GM12875 (cell line): ENCODE results near the gene ALOXE3.

Experiments
- H3K4me3 ChIP-seq: one replicate; pipeline ENCODE4 v1.5.1; 2011; ENCODE audit warnings: low read depth, low read length, control low read depth
- TF ChIP-seq, protein P1 (sequence below): IDR thresholded peaks from 2 replicates; pipeline ENCODE4 v1.5.1; 2011; ENCODE audit warnings: low read depth, mild to moderate bottlenecking, control low read depth, inconsistent platforms, low read length, moderate library complexity, borderline replicate concordance; ENCODE audit not compliant: insufficient read depth

Gene ALOXE3

DNA sequence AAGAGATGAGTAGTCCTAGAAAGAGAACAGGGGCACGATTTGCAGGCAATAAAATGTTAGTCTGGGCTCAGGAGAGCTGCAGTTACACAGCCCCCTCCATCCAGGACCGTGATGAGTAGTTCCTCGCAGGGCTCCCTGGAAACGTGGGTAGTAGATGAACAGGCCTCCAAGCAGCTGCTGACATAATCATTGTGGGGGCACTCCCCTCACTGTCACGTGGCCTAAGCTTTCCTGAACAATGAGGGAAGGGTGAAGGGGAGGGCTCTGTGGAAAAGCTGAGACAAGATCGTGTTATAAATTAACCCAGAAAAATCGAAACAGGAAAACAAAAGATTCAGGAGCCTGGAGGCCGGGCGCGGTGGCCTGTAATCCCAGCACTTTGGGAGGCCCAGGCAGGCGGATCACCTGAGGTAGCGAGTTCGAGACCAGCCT, 35.2 kb upstream of the ALOXE3 start:
- no peak overlapping the region for H3K4me3 ChIP-seq
- TF ChIP-seq, protein P1, sequence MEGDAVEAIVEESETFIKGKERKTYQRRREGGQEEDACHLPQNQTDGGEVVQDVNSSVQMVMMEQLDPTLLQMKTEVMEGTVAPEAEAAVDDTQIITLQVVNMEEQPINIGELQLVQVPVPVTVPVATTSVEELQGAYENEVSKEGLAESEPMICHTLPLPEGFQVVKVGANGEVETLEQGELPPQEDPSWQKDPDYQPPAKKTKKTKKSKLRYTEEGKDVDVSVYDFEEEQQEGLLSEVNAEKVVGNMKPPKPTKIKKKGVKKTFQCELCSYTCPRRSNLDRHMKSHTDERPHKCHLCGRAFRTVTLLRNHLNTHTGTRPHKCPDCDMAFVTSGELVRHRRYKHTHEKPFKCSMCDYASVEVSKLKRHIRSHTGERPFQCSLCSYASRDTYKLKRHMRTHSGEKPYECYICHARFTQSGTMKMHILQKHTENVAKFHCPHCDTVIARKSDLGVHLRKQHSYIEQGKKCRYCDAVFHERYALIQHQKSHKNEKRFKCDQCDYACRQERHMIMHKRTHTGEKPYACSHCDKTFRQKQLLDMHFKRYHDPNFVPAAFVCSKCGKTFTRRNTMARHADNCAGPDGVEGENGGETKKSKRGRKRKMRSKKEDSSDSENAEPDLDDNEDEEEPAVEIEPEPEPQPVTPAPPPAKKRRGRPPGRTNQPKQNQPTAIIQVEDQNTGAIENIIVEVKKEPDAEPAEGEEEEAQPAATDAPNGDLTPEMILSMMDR: no peak

DNA sequence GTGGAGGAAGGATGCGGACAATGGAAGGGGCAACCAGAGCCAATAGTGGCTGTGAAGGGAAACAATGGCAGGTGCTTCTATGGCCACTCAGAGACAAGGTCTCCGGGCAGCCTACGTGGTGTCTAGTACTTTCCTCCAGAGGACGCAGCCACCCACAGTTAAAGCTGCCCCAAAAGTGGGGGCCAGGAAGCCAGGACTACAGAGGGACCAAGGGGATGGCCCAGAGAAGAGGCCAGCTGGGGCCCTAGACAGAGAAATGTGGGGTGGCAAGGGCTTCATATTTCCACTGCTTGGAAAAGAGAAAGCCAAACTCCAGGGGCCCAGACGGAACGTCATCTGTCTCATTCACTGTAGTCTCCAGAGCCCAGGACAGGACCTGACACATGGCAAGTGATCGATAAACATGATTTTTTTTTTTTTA, 34.7 kb upstream of the ALOXE3 start:
- H3K4me3 ChIP-seq: no peak overlapping the region
- TF ChIP-seq, protein P1: no peak

DNA sequence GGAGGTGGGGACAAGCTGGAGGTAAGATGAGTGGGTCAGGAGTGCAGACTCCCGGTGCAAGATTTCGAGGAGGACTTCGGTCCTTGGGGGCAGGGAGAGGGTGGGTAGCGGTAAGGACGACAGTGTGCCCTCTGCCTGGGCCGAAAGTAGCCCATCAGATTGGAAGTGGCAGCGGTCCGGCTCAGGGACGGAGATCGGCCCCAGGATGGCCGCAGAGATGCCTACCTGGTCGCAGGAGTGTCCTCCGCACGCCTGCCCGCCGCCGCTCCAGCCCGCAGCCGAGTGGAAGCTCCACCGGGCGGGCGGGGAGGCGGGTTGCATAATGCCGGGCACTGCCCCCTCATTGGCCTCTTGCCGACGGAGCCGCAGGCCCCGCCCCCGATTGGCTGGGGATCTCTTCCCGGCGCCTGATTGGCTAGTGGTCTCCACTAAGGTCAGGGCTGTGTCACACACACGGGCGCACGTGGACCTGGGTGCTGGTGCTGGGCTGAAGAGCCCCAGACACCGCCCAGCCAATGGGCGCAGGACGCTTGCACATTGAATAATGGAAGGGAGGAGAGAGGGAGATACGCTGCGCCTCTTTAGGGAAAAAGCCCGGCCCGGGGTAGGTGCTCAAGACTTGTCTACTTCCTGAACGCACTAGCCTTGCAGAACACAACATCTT, 33.9 kb upstream of the ALOXE3 start, which contains the start of gene PER1:
Gene PER1, minus strand, starts transcription at position 293 of the 664 bp plus-strand sequence. CDS start 1,698 bp downstream, outside the sequence.
- H3K4me3 ChIP-seq: peak within 1 kb of the TSS; percentile 94
- TF ChIP-seq, protein P1: no peak

DNA sequence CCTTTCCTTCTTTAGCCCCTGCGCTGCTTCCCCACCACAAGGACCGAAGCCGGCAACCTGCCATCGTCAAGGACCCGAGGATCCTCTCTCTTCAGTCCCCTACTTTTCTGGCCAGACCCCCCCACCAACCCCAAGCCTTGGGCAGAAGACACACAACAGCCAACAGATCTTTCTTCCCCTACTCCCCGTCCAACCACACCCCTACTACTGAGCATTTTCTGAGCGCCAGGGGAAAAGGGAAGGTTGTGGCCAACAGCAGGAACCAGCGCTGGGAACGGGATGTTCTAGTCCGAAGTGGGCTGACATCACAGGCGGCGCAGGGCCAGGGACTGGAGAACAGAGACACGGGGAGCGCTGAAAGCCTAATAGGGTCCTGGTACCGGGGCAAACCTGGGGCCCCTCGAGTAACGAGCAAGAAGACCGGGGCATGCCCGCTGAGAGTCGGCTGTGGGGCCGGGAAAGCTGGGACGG, 33.4 kb upstream of the ALOXE3 start:
- TF ChIP-seq, protein P1: no peak
- peak overlapping the region; percentile 94 for H3K4me3 ChIP-seq

DNA sequence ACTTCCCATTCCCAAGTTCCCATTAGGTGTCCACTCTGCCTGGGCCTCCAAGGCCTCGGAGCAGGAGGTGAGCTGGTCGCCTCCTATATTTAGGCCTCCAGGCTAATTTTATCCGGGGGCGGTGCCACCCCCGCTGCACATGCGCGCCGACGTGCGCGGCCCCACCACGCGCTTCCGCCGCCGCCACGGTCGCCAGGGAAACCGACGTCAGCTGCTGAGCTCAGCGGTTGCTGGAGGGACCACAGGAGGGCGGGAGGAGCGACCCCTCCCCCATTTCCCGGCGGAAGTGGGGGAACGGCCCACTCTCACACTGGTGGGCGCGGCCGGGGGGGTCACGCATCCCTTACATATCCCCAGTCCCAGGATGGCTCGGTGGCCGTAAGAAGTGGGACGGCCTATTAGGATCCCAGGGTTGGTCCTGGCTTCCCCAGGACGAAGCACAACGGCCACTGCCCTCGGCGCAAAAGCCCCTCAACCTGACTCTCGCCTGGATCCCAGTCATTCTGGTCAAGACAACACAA, 32.9 kb upstream of the ALOXE3 start:
- H3K4me3 ChIP-seq: peak overlapping the region; percentile 94
- TF ChIP-seq, protein P1: no peak

DNA sequence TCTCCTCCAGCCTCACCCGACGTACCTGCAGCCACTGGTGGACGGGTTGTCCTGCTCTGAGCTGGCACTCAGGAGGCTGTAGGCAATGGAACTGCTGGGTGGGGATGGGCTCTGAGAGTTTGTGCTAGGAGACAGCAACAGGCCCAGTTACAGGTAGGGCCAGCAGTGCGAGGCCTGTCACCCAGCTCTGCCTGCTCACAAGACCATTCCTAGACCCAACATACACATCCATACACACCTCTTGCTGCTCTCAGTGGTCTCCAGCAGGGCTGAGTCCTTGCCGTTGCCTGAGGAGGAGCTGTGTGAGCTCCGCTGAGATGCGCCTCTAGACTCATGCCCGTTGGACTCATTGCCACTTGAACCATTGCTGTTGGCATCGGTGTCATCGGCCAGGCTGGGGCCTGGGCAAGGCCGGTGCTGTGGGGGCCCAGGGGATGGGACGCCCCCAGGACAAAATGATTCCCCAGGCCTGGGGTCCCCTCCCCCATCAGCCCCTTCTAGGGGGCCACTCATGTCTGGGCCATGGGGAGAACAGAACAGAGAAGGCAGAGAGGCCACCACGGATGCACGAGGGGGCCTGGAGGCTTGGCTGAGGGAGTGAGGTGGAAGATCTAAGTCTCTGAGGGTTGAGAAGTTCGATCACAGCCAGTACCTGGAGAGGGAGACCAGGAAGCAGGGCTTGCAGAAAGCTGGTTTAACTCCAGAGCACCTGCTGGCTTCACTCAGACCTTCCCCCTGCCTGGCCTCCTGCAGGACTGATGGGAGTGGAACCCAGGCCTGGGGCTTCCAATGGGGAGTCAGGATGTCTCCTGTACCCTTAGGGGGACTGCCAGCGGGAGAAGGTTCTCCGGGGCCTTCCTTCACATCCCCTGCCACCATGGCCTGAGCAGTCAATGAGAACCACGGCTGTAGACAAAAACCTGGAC, 32.1 kb upstream of the ALOXE3 start:
- peak overlapping the region; percentile 94 for H3K4me3 ChIP-seq

More for the DNA sequence above, 32.1 kb upstream of the ALOXE3 start:
- TF ChIP-seq, protein P1: no peak
